ENCODE measurements around the gene KLKB1.
"Not testable (repeated sequence)": the region's sequence is repeated elsewhere in the genome, so short reads cannot be mapped to it uniquely, and the experiment has no call there.

The KLKB1 gene

GRCh38 chr4:186265683-186266652 lies 38.7 kb downstream of the KLKB1 start, which contains the start of gene F11:
Gene F11 (plus strand): TSS chr4:186266189. CDS start chr4:186267137, 948 bp downstream.
- no peak for DNase-seq (ENCODE audit: low read depth)

GRCh38 chr4:186266729-186267456 lies 39.6 kb downstream of the KLKB1 start:
- no peak for DNase-seq (ENCODE audit: low read depth)

- no peak for DNase-seq (ENCODE audit: low read depth)
Observed at GRCh38 chr4:186271081-186271678, 43.9 kb downstream of the KLKB1 start.

- no peak for DNase-seq (ENCODE audit: low read depth)
Observed at GRCh38 chr4:186272699-186273391, 45.5 kb downstream of the KLKB1 start.

- DNase-seq (ENCODE audit: low read depth) = not testable (repeated sequence)
Observed at GRCh38 chr4:186273392-186273789, 46.1 kb downstream of the KLKB1 start.

- no peak for DNase-seq (ENCODE audit: low read depth)
Observed at GRCh38 chr4:186283311-186283710, 56.0 kb downstream of the KLKB1 start.

- no peak for DNase-seq (ENCODE audit: low read depth)
Observed at GRCh38 chr4:186285147-186285546, 57.8 kb downstream of the KLKB1 start.

GRCh38 chr4:186286581-186286980 lies 59.3 kb downstream of the KLKB1 start:
- DNase-seq (ENCODE audit: low read depth) = no peak

GRCh38 chr4:186291256-186291890 lies 64.1 kb downstream of the KLKB1 start:
- no peak for DNase-seq (ENCODE audit: low read depth)

- no peak for DNase-seq (ENCODE audit: low read depth)
Observed at GRCh38 chr4:186294160-186294559, 66.9 kb downstream of the KLKB1 start.

GRCh38 chr4:186296481-186296880 lies 69.2 kb downstream of the KLKB1 start:
- no peak for DNase-seq (ENCODE audit: low read depth)

- peak; percentile 27 for DNase-seq (ENCODE audit: low read depth)
Observed at GRCh38 chr4:186297013-186297645, 69.8 kb downstream of the KLKB1 start.

- no peak for DNase-seq (ENCODE audit: low read depth)
Observed at GRCh38 chr4:186298031-186298647, 70.8 kb downstream of the KLKB1 start.

- no peak for DNase-seq (ENCODE audit: low read depth)
Observed at GRCh38 chr4:186299291-186299690, 72.0 kb downstream of the KLKB1 start.

GRCh38 chr4:186300659-186301390 lies 73.5 kb downstream of the KLKB1 start:
- no peak for DNase-seq (ENCODE audit: low read depth)

GRCh38 chr4:186304216-186304615 lies 76.9 kb downstream of the KLKB1 start:
- DNase-seq (ENCODE audit: low read depth) = no peak

GRCh38 chr4:186304866-186305505 lies 77.7 kb downstream of the KLKB1 start:
- no peak for DNase-seq (ENCODE audit: low read depth)

- no peak for DNase-seq (ENCODE audit: low read depth)
Observed at GRCh38 chr4:186307497-186307896, 80.2 kb downstream of the KLKB1 start.

GRCh38 chr4:186307916-186308315 lies 80.6 kb downstream of the KLKB1 start:
- no peak for DNase-seq (ENCODE audit: low read depth)
